Smooth muscle cell (in vitro differentiated cells): ENCODE data around the gene GNS. TPM values are rescaled to one million over a fixed set of nuclear protein-coding genes. Genes with fewer than 3 reads are reported as not detected.

Experiments used
- DNase-seq: peaks from one replicate; lab custom pipeline; 2025; ENCODE audit not compliant: unreplicated experiment; lab: John Stamatoyannopoulos, UW
- H2AFZ ChIP-seq: fragments of 200-600 bp; sonication (generic); 2 replicates; pipeline ENCODE4 v1.6.0; 2016; ENCODE audit warnings: antibody characterized with exemption, low read depth, mild to moderate bottlenecking
- H3F3A ChIP-seq: fragments of 200-600 bp; sonication (generic); 2 replicates; pipeline ENCODE4 v1.6.0; 2017; ENCODE audit warnings: antibody characterized with exemption, low read depth
- H3K27ac ChIP-seq: fragments of 200-600 bp; sonication (generic); 2 replicates; pipeline ENCODE4 v1.5.1; 2016; ENCODE audit warnings: low read depth, mild to moderate bottlenecking
- H3K27me3 ChIP-seq: fragments of 200-600 bp; sonication (generic); 2 replicates; pipeline ENCODE4 v1.6.1; 2016; ENCODE audit warnings: low read depth, mild to moderate bottlenecking
- H3K36me3 ChIP-seq: fragments of 200-600 bp; sonication (generic); 2 replicates; pipeline ENCODE4 v1.5.1; 2016; ENCODE audit warnings: low read depth
- H3K4me1 ChIP-seq: fragments of 200-600 bp; sonication (generic); 2 replicates; pipeline ENCODE4 v1.5.1; 2016; ENCODE audit warnings: low read depth
- H3K4me2 ChIP-seq: fragments of 200-600 bp; sonication (generic); 2 replicates; pipeline ENCODE4 v1.6.0; 2016; ENCODE audit warnings: mild to moderate bottlenecking
- H3K4me3 ChIP-seq: fragments of 200-600 bp; sonication (generic); 2 replicates; pipeline ENCODE4 v1.5.1; 2016; ENCODE audit warnings: mild to moderate bottlenecking
- H3K79me2 ChIP-seq: fragments of 200-600 bp; sonication (generic); 2 replicates; pipeline ENCODE4 v1.6.0; 2016; ENCODE audit warnings: low read depth, mild to moderate bottlenecking
- H3K9ac ChIP-seq: fragments of 200-600 bp; sonication (generic); 2 replicates; pipeline ENCODE4 v1.6.0; 2016; ENCODE audit warnings: low read depth
- H3K9me3 ChIP-seq: fragments of 200-600 bp; sonication (generic); replicated peaks from 2 replicates; pipeline ENCODE4 v1.5.1; 2016; ENCODE audit warnings: low read depth
- H4K20me1 ChIP-seq: fragments of 200-600 bp; sonication (generic); 2 replicates; pipeline ENCODE4 v1.6.0; 2016; ENCODE audit warnings: low read depth
- WGBS: methylation state at CpG from one replicate; pipeline ENCODE4 v1.1.7; 2016; ENCODE audit warnings: low lambda C conversion rate; 5-methylcytosine and 5-hydroxymethylcytosine counted together
- polyA plus RNA-seq: library from polyadenylated mRNA; unstranded; fragments of >200 nt; fragmentation: Nextera tagmentation; extraction: Ambion mirVana; gene quantifications from 2 replicates; pipeline ENCODE4 v1.2.1, GENCODE V29; 2016
- total RNA-seq: library from RNA; depleted of rRNA; stranded (reverse); fragments of >200 nt; gene quantifications from 2 replicates; pipeline ENCODE4 v1.2.3, GENCODE V29; 2014
- TF ChIP-seq, protein P1 (sequence below): fragments of 200-600 bp; sonication (generic); IDR thresholded peaks from 2 replicates; pipeline ENCODE4 v1.5.1; 2017; ENCODE audit warnings: borderline replicate concordance, mild to moderate bottlenecking, antibody characterized with exemption; ENCODE audit not compliant: insufficient read depth, poor library complexity, severe bottlenecking

GNS gene
- total and polyA plus RNA-seq, 2 experiments from 2014 or later = 36.4 to 64.9 TPM

DNA sequence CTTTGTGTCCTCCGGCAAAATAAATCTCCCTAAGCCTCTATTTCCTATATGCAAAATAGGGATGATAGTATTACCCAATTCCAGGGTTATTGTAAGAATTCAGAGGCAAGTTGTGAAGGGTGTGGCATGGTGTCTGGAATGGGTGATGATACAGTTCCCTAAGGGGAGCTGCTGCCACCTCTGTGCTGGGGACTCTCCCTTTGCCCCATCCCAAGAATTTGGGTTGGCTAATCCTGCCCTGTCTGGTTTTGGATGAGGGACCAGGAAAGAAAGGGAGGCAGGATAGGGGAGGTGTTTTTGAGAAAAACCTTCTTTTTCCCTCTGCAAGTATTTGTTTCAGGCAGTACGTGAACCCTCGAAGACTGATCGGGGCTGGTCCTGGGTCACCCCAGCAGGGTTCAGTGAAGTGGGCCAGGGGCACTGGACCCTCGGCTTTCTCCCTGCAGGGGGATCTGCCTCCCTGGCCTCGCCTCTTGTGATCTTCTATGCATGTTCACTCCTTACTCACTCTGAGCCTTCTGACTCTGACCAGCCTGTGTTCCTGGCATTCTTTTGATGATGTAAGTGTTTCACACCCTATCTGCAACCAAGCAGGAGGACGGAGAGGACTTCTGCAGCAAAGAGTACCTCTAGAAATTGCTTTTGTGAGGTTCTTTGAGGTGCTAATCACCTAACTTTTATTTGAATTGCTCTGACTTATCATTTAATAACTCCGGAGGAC is 88.1 kb downstream of the GNS start:
- Histone ChIP-seq H3F3A (no peaks in the 10 kb centered on the region), H3K79me2 (peaks cover 11% of the 10 kb centered on the region), H3K4me2 (peak overlapping the region; percentile 20), H3K4me3 (no peak overlapping the region), H4K20me1 (no peaks in the 10 kb centered on the region), H3K9me3 (no peaks in the 10 kb centered on the region), H3K27ac (no peak overlapping the region), H3K4me1 (peaks cover 15% of the 10 kb centered on the region), H3K9ac (no peak overlapping the region), H3K36me3 (no peaks in the 10 kb centered on the region), H2AFZ (no peak overlapping the region), H3K27me3 (no peaks in the 10 kb centered on the region)
- no peak for DNase-seq
- TF ChIP-seq, protein P1, sequence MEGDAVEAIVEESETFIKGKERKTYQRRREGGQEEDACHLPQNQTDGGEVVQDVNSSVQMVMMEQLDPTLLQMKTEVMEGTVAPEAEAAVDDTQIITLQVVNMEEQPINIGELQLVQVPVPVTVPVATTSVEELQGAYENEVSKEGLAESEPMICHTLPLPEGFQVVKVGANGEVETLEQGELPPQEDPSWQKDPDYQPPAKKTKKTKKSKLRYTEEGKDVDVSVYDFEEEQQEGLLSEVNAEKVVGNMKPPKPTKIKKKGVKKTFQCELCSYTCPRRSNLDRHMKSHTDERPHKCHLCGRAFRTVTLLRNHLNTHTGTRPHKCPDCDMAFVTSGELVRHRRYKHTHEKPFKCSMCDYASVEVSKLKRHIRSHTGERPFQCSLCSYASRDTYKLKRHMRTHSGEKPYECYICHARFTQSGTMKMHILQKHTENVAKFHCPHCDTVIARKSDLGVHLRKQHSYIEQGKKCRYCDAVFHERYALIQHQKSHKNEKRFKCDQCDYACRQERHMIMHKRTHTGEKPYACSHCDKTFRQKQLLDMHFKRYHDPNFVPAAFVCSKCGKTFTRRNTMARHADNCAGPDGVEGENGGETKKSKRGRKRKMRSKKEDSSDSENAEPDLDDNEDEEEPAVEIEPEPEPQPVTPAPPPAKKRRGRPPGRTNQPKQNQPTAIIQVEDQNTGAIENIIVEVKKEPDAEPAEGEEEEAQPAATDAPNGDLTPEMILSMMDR = no peak
- WGBS = 44% methylated on average over 8 of the region's 8 CpGs

DNA sequence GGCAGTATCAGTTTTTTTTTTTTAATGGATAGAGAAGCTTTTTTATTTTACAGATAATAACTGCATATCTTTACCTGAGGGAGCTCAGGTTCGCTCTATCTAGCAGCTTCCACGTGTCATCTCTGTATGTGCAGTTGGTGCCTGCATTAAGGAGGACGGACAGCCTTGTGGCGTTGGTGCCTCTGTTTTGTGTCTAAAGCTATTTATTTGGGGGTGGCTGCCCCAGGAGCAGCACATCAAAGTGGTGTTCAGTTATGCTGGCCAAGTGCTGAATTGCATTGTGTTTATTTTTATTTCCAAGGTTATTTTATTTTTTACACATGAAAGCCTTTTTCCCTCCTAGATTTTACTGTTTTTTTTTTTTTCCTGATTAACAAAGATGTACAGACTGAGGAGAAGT is 89.2 kb downstream of the GNS start:
- Histone ChIP-seq H3K36me3 (no peaks in the 10 kb centered on the region), H3K79me2 (peaks cover 11% of the 10 kb centered on the region), H3K4me2 (no peak overlapping the region), H3K9me3 (no peaks in the 10 kb centered on the region), H3K27me3 (no peaks in the 10 kb centered on the region), H2AFZ (no peak overlapping the region), H3K9ac (no peak overlapping the region), H3K4me3 (no peak overlapping the region), H3K27ac (no peak overlapping the region), H3K4me1 (peaks cover 20% of the 10 kb centered on the region), H3F3A (no peaks in the 10 kb centered on the region), H4K20me1 (no peaks in the 10 kb centered on the region)
- WGBS = 66% methylated on average over 4 of the region's 4 CpGs
- TF ChIP-seq, protein P1 = no peak
- DNase-seq = no peak

DNA sequence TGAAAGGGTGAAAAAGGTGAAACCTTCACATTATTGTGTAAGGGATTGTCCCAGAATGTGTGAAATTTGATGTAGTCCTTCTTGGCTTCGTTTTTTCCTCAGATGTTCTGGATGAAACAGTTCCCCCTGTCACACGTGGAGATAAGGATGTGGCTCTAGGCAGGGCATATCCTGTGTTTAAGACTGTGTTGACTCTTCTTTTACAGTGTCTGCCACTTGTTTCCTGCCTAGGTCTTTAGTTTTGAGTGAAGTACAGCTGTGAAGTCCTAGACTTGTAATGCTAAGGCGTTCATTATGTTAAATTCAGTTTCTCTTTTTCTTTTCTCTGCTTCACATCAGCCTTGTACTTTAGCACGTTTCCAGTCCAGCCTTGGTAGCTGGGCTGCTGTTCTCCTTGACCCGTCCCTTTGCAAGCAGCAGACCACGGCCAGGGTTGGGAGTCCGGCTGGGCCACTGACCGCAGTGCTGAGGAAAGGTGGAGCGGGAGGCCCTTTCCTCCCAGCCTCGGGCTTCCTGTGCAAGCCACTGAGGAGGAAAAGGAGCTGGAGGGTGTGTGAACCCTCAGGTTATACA is 89.8 kb downstream of the GNS start:
- 35% methylated on average over 10 of the region's 10 CpGs for WGBS
- H3K4me3 ChIP-seq = no peak overlapping the region
- TF ChIP-seq, protein P1 = no peak
- no peak overlapping the region for H3K9ac ChIP-seq
- H3K79me2 ChIP-seq = peaks cover 13% of the 10 kb centered on the region
- no peak for DNase-seq
- peak overlapping the region; percentile 42 for H3K4me2 ChIP-seq
- no peaks in the 10 kb centered on the region for H3K36me3 ChIP-seq
- no peaks in the 10 kb centered on the region for H3K27me3 ChIP-seq
- H3K4me1 ChIP-seq = peaks cover 20% of the 10 kb centered on the region
- H3K27ac ChIP-seq = no peak overlapping the region
- no peaks in the 10 kb centered on the region for H3F3A ChIP-seq
- H3K9me3 ChIP-seq = no peaks in the 10 kb centered on the region
- no peak overlapping the region for H2AFZ ChIP-seq
- H4K20me1 ChIP-seq = no peaks in the 10 kb centered on the region
